Measurements from ENCODE around the gene ZNF611. TPM values are rescaled to one million over a fixed set of nuclear protein-coding genes. Genes with fewer than 3 reads are reported as not detected.
"Not testable (repeated sequence)": the region's sequence is repeated elsewhere in the genome, so short reads cannot be mapped to it uniquely, and the experiment has no call there.

Gene ZNF611
- total RNA-seq, 1 experiment from 2014 or later = 14.1 TPM

DNA sequence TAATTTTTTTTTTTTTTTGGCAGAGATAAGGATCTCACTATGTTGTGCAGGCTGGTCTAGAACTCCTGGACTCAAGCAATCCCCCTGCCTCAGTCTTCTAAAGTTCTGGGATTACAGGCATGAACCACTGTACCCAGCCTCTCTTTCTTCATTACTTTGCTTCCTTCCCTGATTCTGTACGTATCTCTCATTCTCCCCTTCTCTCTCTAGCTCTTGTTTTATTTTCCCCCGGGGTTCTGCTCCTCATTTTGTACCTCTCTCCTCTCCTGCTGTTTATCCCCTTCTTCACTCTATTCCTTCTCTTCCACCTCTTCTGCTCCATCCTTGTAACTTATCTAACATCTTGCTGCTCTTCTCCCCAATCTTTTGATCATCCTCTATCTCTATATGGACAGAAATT lies 46.5 kb downstream of the ZNF611 start:
- DNase-seq (ENCODE audit: low read depth in 1 of 2, low spot score in 2 of 2) = no peak
- H3K4me3 ChIP-seq = no peak overlapping the region
- H3K9me3 ChIP-seq (replicated peaks) = peaks cover 2% of the 10 kb centered on the region; the same call in 1 of the 2 replicates

DNA sequence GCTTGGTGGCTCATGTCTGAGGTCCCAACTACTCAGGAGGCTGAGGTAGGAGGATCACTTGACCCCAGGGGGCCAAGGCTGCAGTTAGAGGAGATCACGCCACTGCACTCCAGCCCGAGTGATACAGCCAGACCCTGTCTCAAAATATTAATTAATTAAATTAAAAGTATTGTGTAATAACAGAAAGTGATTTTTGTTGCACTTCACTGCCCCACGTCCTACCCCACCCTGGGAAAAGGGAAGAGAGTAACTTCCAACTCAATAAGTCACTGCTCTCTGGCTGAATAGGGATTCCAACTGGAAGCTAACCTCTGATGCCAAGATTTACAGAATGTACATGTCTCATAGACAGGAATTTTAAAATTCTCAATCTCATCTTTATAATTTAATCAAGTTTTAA lies 47.2 kb downstream of the ZNF611 start:
- H3K4me1 ChIP-seq (replicated peaks) = peaks cover 15% of the 10 kb centered on the region
- H3K9me3 ChIP-seq (replicated peaks) = peaks cover 2% of the 10 kb centered on the region; the same call in 1 of the 2 replicates
- peaks cover 22% of the 10 kb centered on the region for H3K36me3 ChIP-seq
- H3K27ac ChIP-seq = no peak overlapping the region
- H3K27me3 ChIP-seq (replicated peaks) = no peaks in the 10 kb centered on the region
- no peak overlapping the region for H3K4me3 ChIP-seq
- DNase-seq (ENCODE audit: low read depth in 1 of 2, low spot score in 2 of 2) = no peak

More for the DNA sequence above, 46.5 kb downstream of the ZNF611 start:
- H3K4me1 ChIP-seq (replicated peaks) = peaks cover 15% of the 10 kb centered on the region
- H3K27ac ChIP-seq = no peak overlapping the region
- H3K27me3 ChIP-seq (replicated peaks) = no peaks in the 10 kb centered on the region
- peaks cover 17% of the 10 kb centered on the region for H3K36me3 ChIP-seq

DNA sequence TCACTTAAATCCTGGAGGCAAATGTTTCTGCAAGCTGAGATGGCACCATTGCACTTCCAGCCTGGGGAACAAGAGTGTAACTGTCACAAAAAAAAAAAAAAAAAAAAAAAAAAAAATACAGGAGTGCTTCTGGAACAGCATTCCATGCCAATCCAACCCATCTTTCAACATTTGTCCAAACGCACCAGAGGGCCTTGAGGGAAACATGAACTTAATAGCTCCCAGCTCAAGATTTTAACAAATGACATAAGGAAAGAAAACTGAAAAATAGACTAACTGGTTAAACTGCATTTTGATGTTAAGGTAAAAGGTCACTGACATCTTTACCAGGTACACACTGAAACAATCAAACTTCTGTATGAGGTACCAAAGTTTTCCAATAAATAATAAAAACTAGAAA lies 49.0 kb downstream of the ZNF611 start:
- DNase-seq (ENCODE audit: low read depth in 1 of 2, low spot score in 2 of 2) = no peak
- H3K4me1 ChIP-seq (replicated peaks) = peaks cover 13% of the 10 kb centered on the region
- 0 out of 2 replicates have a peak, but pooled peaks cover 2% of the 10 kb centered on the region for H3K9me3 ChIP-seq (replicated peaks)
- H3K27me3 ChIP-seq (replicated peaks) = no peaks in the 10 kb centered on the region
- no peak overlapping the region for H3K4me3 ChIP-seq
- no peak overlapping the region for H3K27ac ChIP-seq
- peaks cover 23% of the 10 kb centered on the region for H3K36me3 ChIP-seq

DNA sequence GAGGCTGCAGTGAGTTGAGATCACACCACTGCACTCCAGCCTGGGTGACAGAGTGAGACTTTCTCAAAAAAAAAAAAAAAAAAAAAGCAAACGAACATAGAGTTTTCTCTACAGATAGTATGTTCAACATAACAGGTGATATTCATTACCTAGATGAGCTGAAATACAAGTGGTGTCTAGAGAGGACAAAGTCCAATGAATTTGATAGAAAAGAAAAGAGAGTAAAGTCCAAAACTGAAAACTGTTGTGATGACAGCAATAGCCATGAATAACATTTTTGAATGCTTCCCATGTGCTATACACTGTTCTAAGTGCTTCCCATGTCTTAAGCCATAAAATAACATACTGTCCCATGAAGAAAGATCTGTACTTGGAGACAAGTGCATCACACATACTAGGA lies 53.6 kb downstream of the ZNF611 start:
- not testable (repeated sequence) for DNase-seq (ENCODE audit: low read depth in 1 of 2, low spot score in 2 of 2); H3K4me3 ChIP-seq; H3K27ac ChIP-seq; H3K27me3 ChIP-seq (replicated peaks); H3K9me3 ChIP-seq (replicated peaks); H3K4me1 ChIP-seq (replicated peaks)
- peaks cover 33% of the 10 kb centered on the region for H3K36me3 ChIP-seq

DNA sequence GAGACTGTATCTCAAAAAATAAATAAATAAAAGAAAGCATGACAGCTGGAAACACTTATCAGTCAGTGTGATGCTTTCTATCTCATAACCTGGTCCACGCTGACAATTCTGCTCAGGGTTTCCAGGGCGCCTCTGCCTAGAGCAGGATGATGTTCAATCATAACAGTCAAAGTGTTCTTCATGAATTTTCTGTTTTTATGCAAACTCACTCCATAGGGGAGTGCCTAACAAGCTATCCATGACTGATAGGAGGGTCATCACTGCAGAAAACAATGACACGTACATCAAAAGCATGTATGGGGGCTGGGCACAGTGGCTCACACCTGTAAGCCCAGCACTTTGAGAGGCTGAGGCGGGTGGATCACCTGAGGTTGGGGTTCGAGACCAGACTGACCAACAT lies 55.2 kb downstream of the ZNF611 start:
- H3K4me1 ChIP-seq (replicated peaks) = no peaks in the 10 kb centered on the region
- H3K27me3 ChIP-seq (replicated peaks) = no peaks in the 10 kb centered on the region
- no peak overlapping the region for H3K4me3 ChIP-seq
- no peak overlapping the region for H3K27ac ChIP-seq
- no peak for DNase-seq (ENCODE audit: low read depth in 1 of 2, low spot score in 2 of 2)
- no peaks in the 10 kb centered on the region for H3K9me3 ChIP-seq (replicated peaks)
- H3K36me3 ChIP-seq = peaks cover 31% of the 10 kb centered on the region

DNA sequence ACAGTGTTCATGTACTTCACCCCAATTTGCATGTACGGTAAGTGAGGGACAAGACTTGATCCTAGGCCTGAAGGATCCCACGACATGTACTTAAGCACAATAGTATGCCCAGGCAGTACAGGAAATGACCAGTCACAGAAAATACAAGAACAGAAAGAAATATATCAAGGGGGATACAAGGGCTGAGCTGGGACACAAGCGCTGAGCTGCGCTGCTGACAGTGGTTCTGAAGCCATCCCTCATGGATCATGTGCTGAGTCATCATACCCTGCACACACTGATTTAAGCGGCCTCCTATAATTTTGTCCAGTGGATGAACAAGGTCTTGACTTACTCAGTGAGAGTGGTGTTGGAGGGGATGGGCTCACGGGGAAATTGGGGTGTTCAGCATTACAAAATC lies 59.6 kb downstream of the ZNF611 start:
- not testable (repeated sequence) for DNase-seq (ENCODE audit: low read depth in 1 of 2, low spot score in 2 of 2); H3K4me3 ChIP-seq; H3K4me1 ChIP-seq (replicated peaks); H3K9me3 ChIP-seq (replicated peaks); H3K27ac ChIP-seq; H3K27me3 ChIP-seq (replicated peaks)
- peaks cover 37% of the 10 kb centered on the region for H3K36me3 ChIP-seq

DNA sequence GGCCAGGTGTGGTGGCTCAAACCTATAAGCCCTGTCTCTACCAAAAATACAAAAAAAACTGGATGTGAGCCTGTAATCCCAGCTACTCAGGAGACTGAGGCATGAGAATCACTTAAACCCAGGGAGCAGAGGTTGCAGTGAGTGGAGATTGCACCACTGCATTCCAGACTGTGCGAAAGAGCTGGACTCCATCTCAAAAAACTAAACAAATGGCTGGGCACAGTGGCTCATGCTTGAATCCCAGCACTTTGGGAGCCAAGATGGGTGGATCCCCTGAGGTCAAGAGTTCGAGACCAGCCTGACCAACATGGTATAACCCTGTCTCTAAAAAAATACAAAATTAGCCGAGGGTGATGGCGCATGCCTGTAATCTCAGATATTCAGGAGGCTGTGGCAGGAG lies 61.8 kb downstream of the ZNF611 start:
- H3K36me3 ChIP-seq = peaks cover 30% of the 10 kb centered on the region
- H3K4me1 ChIP-seq (replicated peaks) = no peaks in the 10 kb centered on the region
- no peaks in the 10 kb centered on the region for H3K27me3 ChIP-seq (replicated peaks)
- no peak overlapping the region for H3K4me3 ChIP-seq
- no peak for DNase-seq (ENCODE audit: low read depth in 1 of 2, low spot score in 2 of 2)
- H3K27ac ChIP-seq = no peak overlapping the region
- H3K9me3 ChIP-seq (replicated peaks) = no peaks in the 10 kb centered on the region

DNA sequence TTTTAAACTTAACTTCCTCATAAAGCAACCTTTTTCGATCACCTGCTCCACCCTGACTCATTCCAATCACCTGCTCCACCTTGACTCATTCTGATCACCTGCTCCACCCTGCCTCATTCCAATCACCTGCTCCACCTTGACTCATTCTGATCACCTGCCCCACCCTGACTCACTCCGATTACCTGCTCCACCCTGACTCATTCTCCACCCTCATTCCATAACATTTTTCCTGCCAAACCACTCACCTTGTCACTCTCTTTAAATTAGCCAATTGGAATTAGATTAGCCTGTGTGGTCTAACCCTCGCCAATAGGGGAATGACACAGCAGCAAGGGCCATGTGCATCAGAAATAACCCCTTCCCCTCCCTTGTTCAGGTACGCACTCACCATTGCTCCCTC lies 64.8 kb downstream of the ZNF611 start:
- Histone ChIP-seq H3K9me3 (replicated peaks) (no peaks in the 10 kb centered on the region), H3K4me1 (replicated peaks) (no peaks in the 10 kb centered on the region), H3K4me3 (no peak overlapping the region), H3K36me3 (peaks cover 30% of the 10 kb centered on the region), H3K27ac (no peak overlapping the region), H3K27me3 (replicated peaks) (no peaks in the 10 kb centered on the region)
- no peak for DNase-seq (ENCODE audit: low read depth in 1 of 2, low spot score in 2 of 2)

DNA sequence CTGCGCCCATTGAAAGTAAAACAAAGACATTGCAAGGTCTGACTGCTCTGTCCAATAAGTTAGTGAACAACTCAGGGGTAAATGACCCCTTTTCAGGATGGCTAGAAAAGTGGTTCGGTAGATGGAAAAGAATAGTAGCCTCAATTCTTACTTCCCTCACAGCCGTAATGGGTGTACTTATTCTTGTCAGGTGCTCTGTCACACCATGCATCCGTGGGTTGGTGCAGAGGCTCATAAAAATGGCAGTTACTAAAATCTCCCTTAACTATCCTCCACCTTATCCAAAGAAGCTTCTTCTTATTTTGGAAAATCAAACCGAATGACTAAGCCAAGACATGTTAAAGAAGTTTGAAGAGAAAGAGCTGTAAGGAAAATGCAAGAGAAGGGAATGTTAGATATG lies 65.3 kb downstream of the ZNF611 start:
- H3K27me3 ChIP-seq (replicated peaks) = no peaks in the 10 kb centered on the region
- no peak overlapping the region for H3K4me3 ChIP-seq
- H3K36me3 ChIP-seq = peaks cover 27% of the 10 kb centered on the region
- H3K4me1 ChIP-seq (replicated peaks) = no peaks in the 10 kb centered on the region
- DNase-seq (ENCODE audit: low read depth in 1 of 2, low spot score in 2 of 2) = no peak
- H3K9me3 ChIP-seq (replicated peaks) = no peaks in the 10 kb centered on the region
- H3K27ac ChIP-seq = no peak overlapping the region

DNA sequence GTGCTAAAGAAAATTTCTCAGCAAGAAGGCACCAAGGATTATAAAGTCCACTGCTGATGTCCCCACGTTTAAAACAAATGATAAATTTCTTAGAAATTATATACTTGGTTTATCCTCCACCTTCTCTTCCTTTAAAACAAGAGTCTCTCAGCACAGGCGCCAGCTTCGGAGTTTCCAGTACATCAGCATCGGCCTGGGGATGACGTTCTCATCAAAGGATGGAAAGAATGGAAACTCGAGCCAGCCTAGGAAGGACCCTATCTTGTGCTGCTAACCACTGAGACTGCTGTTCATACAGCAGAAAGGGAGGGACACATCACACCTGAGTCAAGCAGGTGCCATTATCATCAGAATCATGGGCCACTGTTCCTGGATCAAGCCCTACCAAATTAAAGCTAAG lies 66.9 kb downstream of the ZNF611 start:
- no peaks in the 10 kb centered on the region for H3K4me1 ChIP-seq (replicated peaks)
- no peaks in the 10 kb centered on the region for H3K27me3 ChIP-seq (replicated peaks)
- H3K4me3 ChIP-seq = no peak overlapping the region
- no peak for DNase-seq (ENCODE audit: low read depth in 1 of 2, low spot score in 2 of 2)
- no peaks in the 10 kb centered on the region for H3K9me3 ChIP-seq (replicated peaks)
- H3K36me3 ChIP-seq = peaks cover 27% of the 10 kb centered on the region
- H3K27ac ChIP-seq = no peak overlapping the region

DNA sequence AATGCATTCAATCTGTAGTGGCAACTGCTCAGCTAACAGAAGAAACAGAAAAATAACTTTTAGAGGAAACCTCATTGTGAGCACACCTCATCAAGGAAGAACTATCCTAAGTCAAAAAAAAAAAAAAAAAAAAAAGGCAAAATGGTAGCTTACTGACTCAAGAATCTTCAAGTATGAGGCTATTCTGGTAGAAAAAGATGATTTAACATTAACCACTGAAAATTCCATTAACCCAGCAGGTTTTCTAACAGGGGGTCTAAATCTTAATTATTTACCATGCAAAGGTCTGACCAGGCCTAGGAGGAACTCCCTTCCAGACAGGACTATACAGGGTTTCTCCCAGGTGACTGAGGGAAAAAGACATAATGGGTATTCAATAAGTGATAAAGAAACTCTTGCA lies 68.3 kb downstream of the ZNF611 start:
- H3K4me1 ChIP-seq (replicated peaks) = peaks cover 2% of the 10 kb centered on the region
- H3K9me3 ChIP-seq (replicated peaks) = no peaks in the 10 kb centered on the region
- no peaks in the 10 kb centered on the region for H3K27me3 ChIP-seq (replicated peaks)
- DNase-seq (ENCODE audit: low read depth in 1 of 2, low spot score in 2 of 2) = no peak
- H3K27ac ChIP-seq = no peak overlapping the region
- no peak overlapping the region for H3K4me3 ChIP-seq
- H3K36me3 ChIP-seq = peaks cover 25% of the 10 kb centered on the region

DNA sequence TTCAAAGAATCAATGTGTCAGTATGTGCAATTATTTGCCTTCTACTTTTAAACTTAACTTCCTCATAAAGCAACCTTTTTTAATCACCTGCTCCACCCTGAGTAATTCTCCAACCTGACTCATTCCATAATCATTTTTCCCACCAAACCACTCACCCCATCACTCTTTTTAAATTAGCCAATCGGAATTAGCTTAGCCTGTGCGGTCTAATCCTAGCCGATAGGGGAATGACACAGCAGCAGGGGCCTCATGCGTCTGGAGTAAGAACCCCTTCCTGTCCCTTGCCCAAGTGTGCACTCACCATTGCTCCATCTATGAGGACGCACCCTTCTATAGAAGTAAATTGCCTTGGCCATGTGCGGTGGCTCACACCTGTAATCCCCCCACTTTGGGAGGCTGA lies 69.3 kb downstream of the ZNF611 start:
- peak in 1 of 2 experiments; percentile 7 for DNase-seq (ENCODE audit: low read depth in 1 of 2, low spot score in 2 of 2)
- Histone ChIP-seq H3K4me3 (no peak overlapping the region), H3K27me3 (replicated peaks) (no peaks in the 10 kb centered on the region), H3K4me1 (replicated peaks) (peaks cover 11% of the 10 kb centered on the region), H3K36me3 (peaks cover 26% of the 10 kb centered on the region), H3K27ac (no peak overlapping the region), H3K9me3 (replicated peaks) (0 out of 2 replicates have a peak, but pooled peaks cover 3% of the 10 kb centered on the region)

DNA sequence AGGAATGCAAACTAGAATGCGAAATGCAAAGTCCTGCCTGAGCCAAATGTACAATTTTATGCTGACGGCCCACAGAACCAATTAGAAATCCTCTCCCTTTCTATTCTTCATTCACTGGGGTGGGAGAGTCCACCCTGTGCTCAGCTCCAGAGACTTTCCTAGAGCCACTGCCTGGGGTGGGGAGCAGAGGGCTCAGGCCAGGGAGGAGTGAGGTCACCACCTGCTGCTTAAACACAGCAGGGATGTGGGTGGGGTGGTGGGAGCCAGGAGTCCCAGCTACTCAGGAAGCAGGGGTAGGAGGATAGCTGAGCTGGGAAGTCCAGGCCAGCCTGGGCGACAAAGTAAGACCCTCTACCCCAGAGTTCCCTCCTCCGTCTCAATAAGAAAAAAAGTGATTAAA lies 69.8 kb downstream of the ZNF611 start:
- peaks cover 30% of the 10 kb centered on the region for H3K36me3 ChIP-seq
- no peak overlapping the region for H3K4me3 ChIP-seq

DNA sequence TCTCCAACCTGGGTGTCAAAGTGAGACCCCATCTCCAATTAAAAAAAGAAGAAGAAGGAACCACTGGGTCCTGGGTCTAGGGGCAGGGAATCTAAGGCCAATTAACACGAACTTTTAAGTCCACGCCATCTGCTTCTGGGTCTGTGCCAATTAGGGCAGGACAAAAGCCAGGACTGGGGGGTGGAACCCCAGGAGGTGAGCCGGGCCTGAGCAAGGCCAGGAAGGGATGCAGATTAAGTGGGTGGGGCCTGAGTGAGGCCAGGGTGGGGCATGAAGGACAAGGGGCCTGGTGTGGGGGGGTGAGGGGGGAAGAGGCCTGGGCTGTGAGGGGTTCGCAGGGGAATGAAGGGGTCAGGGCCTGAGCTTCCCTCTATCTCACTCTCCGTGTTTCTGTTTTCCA lies 70.4 kb downstream of the ZNF611 start:
- Histone ChIP-seq H3K27ac (no peak overlapping the region), H3K36me3 (peaks cover 35% of the 10 kb centered on the region), H3K9me3 (replicated peaks) (0 out of 2 replicates have a peak, but pooled peaks cover 3% of the 10 kb centered on the region), H3K27me3 (replicated peaks) (no peaks in the 10 kb centered on the region), H3K4me1 (replicated peaks) (peaks cover 11% of the 10 kb centered on the region), H3K4me3 (no peak overlapping the region)
- no peak for DNase-seq (ENCODE audit: low read depth in 1 of 2, low spot score in 2 of 2)

More for the DNA sequence above, 69.8 kb downstream of the ZNF611 start:
- no peaks in the 10 kb centered on the region for H3K27me3 ChIP-seq (replicated peaks)
- H3K9me3 ChIP-seq (replicated peaks) = 0 out of 2 replicates have a peak, but pooled peaks cover 3% of the 10 kb centered on the region
- no peak overlapping the region for H3K27ac ChIP-seq
- no peak for DNase-seq (ENCODE audit: low read depth in 1 of 2, low spot score in 2 of 2)
- peaks cover 11% of the 10 kb centered on the region for H3K4me1 ChIP-seq (replicated peaks)

DNA sequence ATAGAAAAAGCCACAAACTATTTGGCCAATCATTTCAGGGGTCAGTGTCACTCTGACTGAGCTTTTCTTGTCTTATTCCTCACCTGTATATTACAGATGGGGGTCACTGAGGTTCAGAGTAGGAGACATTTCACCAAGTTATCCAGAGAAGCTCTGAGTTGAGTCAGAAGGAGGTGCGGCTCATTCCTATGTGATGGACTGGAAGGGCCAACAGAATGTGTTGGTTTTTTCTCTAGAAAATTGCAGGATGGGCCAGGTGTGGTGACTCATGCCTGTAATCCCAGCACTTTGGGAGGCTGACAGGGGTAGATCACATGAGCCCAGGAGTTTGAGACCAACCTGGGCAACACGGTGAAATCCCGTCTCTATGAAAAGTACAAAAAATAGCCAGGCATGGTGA lies 72.2 kb downstream of the ZNF611 start:
- DNase-seq (ENCODE audit: low read depth in 1 of 2, low spot score in 2 of 2) = no peak
- Histone ChIP-seq H3K27ac (no peak overlapping the region), H3K27me3 (replicated peaks) (no peaks in the 10 kb centered on the region), H3K36me3 (peaks cover 43% of the 10 kb centered on the region), H3K4me3 (no peak overlapping the region), H3K4me1 (replicated peaks) (peaks cover 11% of the 10 kb centered on the region), H3K9me3 (replicated peaks) (0 out of 2 replicates have a peak, but pooled peaks cover 3% of the 10 kb centered on the region)

Data from SJSA1 (cell line).